ENCODE results near the gene SLIT3. TPM values are rescaled to one million over a fixed set of nuclear protein-coding genes. Genes with fewer than 3 reads are reported as not detected.
"Not testable (repeated sequence)": the region's sequence is repeated elsewhere in the genome, so short reads cannot be mapped to it uniquely, and the experiment has no call there.

Gene SLIT3
- total RNA-seq, 1 donor from 2014 or later, result 0.22 TPM

DNA sequence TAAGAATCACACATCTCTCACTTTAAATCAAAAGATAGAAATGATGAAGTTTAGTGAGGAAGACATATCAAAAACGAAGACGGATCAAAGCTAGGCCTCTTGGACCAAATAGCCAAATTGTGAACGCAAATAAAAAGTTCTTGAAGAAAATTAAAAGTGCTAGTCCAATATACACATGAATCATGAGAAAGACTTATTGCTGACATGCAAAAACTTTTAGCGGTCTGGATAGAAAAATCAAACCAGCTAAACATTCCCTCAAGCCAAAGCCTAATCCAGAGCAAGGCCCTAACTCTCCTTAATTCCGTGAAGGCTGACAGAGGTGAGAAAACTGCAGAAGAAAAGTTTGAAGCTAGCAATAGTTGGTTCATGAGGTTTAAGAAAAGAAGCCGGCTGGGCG lies 557.3 kb downstream of the SLIT3 start:
- Mint-ChIP-seq H3K27me3 (ENCODE audit: insufficient read depth, low read depth) (peaks cover 6% of the 10 kb centered on the region), H3K4me3 (no peak overlapping the region), H3K9me3 (peaks cover 15% of the 10 kb centered on the region), H3K36me3 (peaks cover 14% of the 10 kb centered on the region), H3K4me1 (peaks cover 3% of the 10 kb centered on the region), H3K27ac (no peak overlapping the region)
- H3K4me3 ChIP-seq, result no peak overlapping the region
- H3K4me2 ChIP-seq, result no peak overlapping the region
- H3K36me3 ChIP-seq, result no peaks in the 10 kb centered on the region
- TF ChIP-seq EZH2phosphoT487 (IDR thresholded peaks at IDR 0.05) (no peak), EZH2 (IDR thresholded peaks at IDR 0.05) (no peak)
- TF ChIP-seq, protein P1, sequence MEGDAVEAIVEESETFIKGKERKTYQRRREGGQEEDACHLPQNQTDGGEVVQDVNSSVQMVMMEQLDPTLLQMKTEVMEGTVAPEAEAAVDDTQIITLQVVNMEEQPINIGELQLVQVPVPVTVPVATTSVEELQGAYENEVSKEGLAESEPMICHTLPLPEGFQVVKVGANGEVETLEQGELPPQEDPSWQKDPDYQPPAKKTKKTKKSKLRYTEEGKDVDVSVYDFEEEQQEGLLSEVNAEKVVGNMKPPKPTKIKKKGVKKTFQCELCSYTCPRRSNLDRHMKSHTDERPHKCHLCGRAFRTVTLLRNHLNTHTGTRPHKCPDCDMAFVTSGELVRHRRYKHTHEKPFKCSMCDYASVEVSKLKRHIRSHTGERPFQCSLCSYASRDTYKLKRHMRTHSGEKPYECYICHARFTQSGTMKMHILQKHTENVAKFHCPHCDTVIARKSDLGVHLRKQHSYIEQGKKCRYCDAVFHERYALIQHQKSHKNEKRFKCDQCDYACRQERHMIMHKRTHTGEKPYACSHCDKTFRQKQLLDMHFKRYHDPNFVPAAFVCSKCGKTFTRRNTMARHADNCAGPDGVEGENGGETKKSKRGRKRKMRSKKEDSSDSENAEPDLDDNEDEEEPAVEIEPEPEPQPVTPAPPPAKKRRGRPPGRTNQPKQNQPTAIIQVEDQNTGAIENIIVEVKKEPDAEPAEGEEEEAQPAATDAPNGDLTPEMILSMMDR (IDR thresholded peaks at IDR 0.05), result no peak
- H3K9me3 ChIP-seq (ENCODE audit: low read depth), result no peaks in the 10 kb centered on the region
- peaks cover 13% of the 10 kb centered on the region for H3K27me3 ChIP-seq
- H3K9ac ChIP-seq, result no peak overlapping the region
- no peaks in the 10 kb centered on the region for H4K20me1 ChIP-seq (ENCODE audit: low read depth)
- no peaks in the 10 kb centered on the region for H3K4me1 ChIP-seq
- DNase-seq (ENCODE audit: low spot score), result no peak
- no peaks in the 10 kb centered on the region for H3K79me2 ChIP-seq (ENCODE audit: low read depth)
- no peaks in the 10 kb centered on the region for H3F3A ChIP-seq (ENCODE audit: low read depth)
- H2AFZ ChIP-seq (replicated peaks), result no peak overlapping the region
- no peak overlapping the region for H3K27ac ChIP-seq

GRCh38 chr5:168742311-168742710 lies 558.6 kb downstream of the SLIT3 start:
- H3K27ac Mint-ChIP-seq, H3K4me3 Mint-ChIP-seq: not testable (repeated sequence)

DNA sequence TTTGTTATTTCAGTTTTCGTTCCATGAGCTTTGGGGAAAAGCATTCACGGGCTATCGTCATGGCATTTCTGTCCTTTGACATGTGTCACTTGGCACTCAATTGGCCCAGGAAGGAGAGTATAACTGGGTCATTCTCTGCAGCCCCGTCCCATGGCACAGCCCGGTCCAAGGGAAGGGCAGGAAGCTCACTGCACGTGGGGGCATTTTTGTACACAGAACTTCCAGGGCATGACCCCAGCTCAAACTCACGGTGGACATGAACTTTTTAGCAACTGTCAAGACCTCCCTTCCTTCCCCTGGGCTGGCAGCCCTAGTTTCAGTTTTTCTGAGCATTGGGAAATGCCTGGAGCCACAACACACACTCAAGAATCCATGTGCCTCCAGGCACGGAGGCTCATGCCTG lies 560.1 kb downstream of the SLIT3 start:
- no peak overlapping the region for H3K4me2 ChIP-seq
- no peak for TF ChIP-seq EZH2phosphoT487 (IDR thresholded peaks at IDR 0.05)
- TF ChIP-seq, protein P1 (IDR thresholded peaks at IDR 0.05), result no peak
- no peak for TF ChIP-seq EZH2 (IDR thresholded peaks at IDR 0.05)
- Mint-ChIP-seq H3K9me3 (peaks cover 12% of the 10 kb centered on the region), H3K4me1 (peaks cover 2% of the 10 kb centered on the region), H3K4me3 (no peak overlapping the region), H3K27me3 (ENCODE audit: insufficient read depth, low read depth) (peaks cover 5% of the 10 kb centered on the region), H3K36me3 (peaks cover 6% of the 10 kb centered on the region), H3K27ac (no peak overlapping the region)
- DNase-seq (ENCODE audit: low spot score), result no peak
- no peaks in the 10 kb centered on the region for H3K27me3 ChIP-seq
- no peak overlapping the region for H3K4me3 ChIP-seq
- H3K79me2 ChIP-seq (ENCODE audit: low read depth), result no peaks in the 10 kb centered on the region
- H3K36me3 ChIP-seq, result no peaks in the 10 kb centered on the region
- H2AFZ ChIP-seq (replicated peaks), result no peak overlapping the region
- H4K20me1 ChIP-seq (ENCODE audit: low read depth), result no peaks in the 10 kb centered on the region
- no peaks in the 10 kb centered on the region for H3K9me3 ChIP-seq (ENCODE audit: low read depth)
- no peak overlapping the region for H3K9ac ChIP-seq
- H3K27ac ChIP-seq, result no peak overlapping the region
- H3K4me1 ChIP-seq, result no peaks in the 10 kb centered on the region
- H3F3A ChIP-seq (ENCODE audit: low read depth), result no peaks in the 10 kb centered on the region

More at GRCh38 chr5:168742311-168742710, 558.6 kb downstream of the SLIT3 start:
- not testable (repeated sequence) for H3K36me3 ChIP-seq; H3K4me3 ChIP-seq; DNase-seq (ENCODE audit: low spot score); H2AFZ ChIP-seq (replicated peaks); H3K79me2 ChIP-seq (ENCODE audit: low read depth); H3F3A ChIP-seq (ENCODE audit: low read depth); H3K4me2 ChIP-seq; H3K9me3 ChIP-seq (ENCODE audit: low read depth); H3K27me3 ChIP-seq; H3K27ac ChIP-seq; H3K4me1 Mint-ChIP-seq; H4K20me1 ChIP-seq (ENCODE audit: low read depth); H3K9ac ChIP-seq; H3K27me3 Mint-ChIP-seq (ENCODE audit: insufficient read depth, low read depth); H3K4me1 ChIP-seq
- Mint-ChIP-seq H3K36me3 (peaks cover 12% of the 10 kb centered on the region), H3K9me3 (peaks cover 15% of the 10 kb centered on the region)

DNA sequence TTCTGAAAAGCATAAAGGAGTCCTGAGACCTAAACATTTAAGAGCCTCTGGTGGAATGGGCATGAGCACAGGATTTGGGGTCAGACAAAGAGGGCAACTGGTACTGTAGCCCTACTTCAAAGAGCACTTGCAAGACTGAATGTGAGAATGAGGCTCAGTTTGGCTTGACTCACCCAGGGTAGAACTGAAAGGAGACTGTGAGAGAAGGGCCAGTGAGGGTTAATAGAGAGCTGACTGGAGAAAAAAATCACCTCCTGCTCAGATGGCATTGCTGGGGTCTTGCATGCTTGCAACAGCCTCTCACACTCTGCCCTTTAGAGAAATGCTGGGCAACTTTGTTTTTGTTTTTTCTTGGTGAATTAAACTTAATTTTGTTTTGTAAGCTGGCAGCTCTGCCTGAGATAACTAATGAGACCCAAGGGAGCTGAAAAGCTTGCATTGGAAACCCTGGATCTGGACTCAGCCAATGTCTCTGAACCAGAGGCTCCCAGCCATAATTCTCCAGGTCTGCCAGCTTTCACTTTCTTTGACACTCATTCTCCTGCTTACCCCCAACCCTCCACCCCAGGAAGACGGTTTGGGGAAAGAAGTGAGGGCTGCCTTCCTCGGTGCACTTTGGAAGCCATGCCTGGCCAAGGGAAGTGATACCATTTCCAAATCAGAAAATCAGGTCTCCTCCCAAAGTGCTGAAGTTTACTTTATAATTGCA lies 560.7 kb downstream of the SLIT3 start:
- Histone ChIP-seq H3K4me3 (no peak overlapping the region), H3F3A (ENCODE audit: low read depth) (no peaks in the 10 kb centered on the region), H4K20me1 (ENCODE audit: low read depth) (no peaks in the 10 kb centered on the region), H3K27ac (no peak overlapping the region), H3K9ac (no peak overlapping the region), H3K79me2 (ENCODE audit: low read depth) (no peaks in the 10 kb centered on the region), H3K9me3 (ENCODE audit: low read depth) (no peaks in the 10 kb centered on the region), H3K4me2 (no peak overlapping the region), H3K4me1 (no peaks in the 10 kb centered on the region), H3K36me3 (no peaks in the 10 kb centered on the region), H2AFZ (replicated peaks) (no peak overlapping the region), H3K27me3 (no peaks in the 10 kb centered on the region)
- no peak for TF ChIP-seq EZH2 (IDR thresholded peaks at IDR 0.05)
- Mint-ChIP-seq H3K4me1 (peaks cover 7% of the 10 kb centered on the region), H3K9me3 (peaks cover 8% of the 10 kb centered on the region), H3K27ac (no peak overlapping the region), H3K4me3 (no peak overlapping the region), H3K36me3 (peaks cover 2% of the 10 kb centered on the region), H3K27me3 (ENCODE audit: insufficient read depth, low read depth) (peaks cover 6% of the 10 kb centered on the region)
- no peak for DNase-seq (ENCODE audit: low spot score)
